ENCODE measurements around the gene SLC1A1.

DNA sequence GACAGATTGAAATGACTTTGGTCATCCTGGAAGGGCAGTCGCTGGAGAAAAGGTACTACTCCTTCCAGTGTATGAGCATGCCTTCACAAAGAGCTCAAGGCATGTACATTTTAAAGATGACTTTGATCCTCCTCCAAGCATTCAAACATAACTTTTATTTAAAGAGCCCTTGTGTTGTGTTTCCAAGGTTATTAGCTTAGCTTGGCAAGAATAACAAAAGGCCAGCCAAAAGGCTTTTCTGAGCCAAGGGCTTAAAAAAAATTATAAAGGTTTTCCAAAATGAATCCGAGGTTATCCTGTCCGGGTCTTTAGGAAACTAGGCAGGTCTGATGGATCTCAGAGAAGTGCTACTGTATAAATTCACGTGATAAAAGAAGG lies 100.8 kb downstream of the SLC1A1 start:
- TF ChIP-seq EZH2 (IDR thresholded peaks at IDR 0.05): no peak
- no peak for TF ChIP-seq POLR2AphosphoS5 (IDR thresholded peaks at IDR 0.05; ENCODE audit: borderline replicate concordance, low read depth, low read length)
- no peak for TF ChIP-seq FOXP2 (optimal IDR thresholded peaks at IDR 0.05; ENCODE audit: control extremely low read depth, extremely low read length, insufficient read depth)
